ENCODE results near the gene LIPT1. TPM values are rescaled to one million over a fixed set of nuclear protein-coding genes. Genes with fewer than 3 reads are reported as not detected.

Gene LIPT1
- 10 to 100 TPM in 1 of 4 donors, 1 to 10 TPM in 3; 3.6 to 10.9 (median 5.8) TPM for total RNA-seq

- TF ChIP-seq, protein P1, sequence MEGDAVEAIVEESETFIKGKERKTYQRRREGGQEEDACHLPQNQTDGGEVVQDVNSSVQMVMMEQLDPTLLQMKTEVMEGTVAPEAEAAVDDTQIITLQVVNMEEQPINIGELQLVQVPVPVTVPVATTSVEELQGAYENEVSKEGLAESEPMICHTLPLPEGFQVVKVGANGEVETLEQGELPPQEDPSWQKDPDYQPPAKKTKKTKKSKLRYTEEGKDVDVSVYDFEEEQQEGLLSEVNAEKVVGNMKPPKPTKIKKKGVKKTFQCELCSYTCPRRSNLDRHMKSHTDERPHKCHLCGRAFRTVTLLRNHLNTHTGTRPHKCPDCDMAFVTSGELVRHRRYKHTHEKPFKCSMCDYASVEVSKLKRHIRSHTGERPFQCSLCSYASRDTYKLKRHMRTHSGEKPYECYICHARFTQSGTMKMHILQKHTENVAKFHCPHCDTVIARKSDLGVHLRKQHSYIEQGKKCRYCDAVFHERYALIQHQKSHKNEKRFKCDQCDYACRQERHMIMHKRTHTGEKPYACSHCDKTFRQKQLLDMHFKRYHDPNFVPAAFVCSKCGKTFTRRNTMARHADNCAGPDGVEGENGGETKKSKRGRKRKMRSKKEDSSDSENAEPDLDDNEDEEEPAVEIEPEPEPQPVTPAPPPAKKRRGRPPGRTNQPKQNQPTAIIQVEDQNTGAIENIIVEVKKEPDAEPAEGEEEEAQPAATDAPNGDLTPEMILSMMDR (IDR thresholded peaks at IDR 0.05; ENCODE audit: low read depth): no peak
These were observed at the start of gene LIPT1, which contains the start of gene TSGA10 for GRCh38 chr2:99154643-99155536. TSS of gene LIPT1 (plus strand) at chr2:99154967. CDS start at chr2:99161958, 6,991 bp downstream. TSS of gene TSGA10 (minus strand) at chr2:99154942. CDS start at chr2:99109439, 45,503 bp downstream.

GRCh38 chr2:99106913-99107312, 47.9 kb upstream of the LIPT1 start:
- TF ChIP-seq, protein P1 (IDR thresholded peaks at IDR 0.05; ENCODE audit: low read depth): no peak

DNA sequence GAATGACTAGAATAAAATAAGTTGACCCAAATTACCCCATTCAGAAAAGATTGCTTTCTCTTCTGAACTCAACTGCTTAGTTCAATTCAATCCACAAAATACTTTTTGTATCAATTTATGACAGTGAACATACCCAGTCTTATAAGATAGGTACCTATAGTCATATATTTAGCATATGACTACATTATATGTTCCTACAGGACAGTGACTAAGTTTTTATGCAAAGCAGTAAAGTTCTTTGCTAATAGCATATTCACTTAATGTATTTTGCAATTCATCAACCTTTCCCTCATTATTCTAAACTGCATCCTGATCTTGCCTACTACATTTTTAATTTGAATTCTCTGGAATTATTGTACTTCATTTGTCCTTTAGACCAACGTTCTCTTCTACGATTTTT, 43.5 kb upstream of the LIPT1 start:
- TF ChIP-seq, protein P1 (IDR thresholded peaks at IDR 0.05; ENCODE audit: low read depth): no peak

DNA sequence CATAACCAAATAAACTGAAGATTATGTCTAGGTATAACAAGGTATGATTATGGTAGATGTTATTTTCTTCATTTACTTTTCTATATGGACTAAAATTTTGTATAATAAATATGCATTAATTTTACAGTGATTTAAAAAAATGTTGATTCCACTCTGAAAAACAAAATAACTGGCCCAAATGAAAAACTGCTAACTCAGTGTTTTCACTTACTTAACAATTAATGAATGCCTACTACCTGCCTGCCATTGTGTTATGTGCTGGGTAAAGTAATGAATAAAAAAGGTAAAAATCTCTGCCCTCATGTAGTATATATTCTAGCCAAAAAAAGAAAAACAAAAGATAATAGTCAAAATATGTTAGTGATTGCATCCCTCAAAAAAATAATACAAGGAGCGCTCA, 42.8 kb upstream of the LIPT1 start:
- TF ChIP-seq, protein P1 (IDR thresholded peaks at IDR 0.05; ENCODE audit: low read depth): no peak

GRCh38 chr2:99112617-99113016, 42.1 kb upstream of the LIPT1 start:
- TF ChIP-seq, protein P1 (IDR thresholded peaks at IDR 0.05; ENCODE audit: low read depth): no peak

- TF ChIP-seq, protein P1 (IDR thresholded peaks at IDR 0.05; ENCODE audit: low read depth): no peak
These were observed 26.8 kb upstream of the LIPT1 start for GRCh38 chr2:99127981-99128380.

DNA sequence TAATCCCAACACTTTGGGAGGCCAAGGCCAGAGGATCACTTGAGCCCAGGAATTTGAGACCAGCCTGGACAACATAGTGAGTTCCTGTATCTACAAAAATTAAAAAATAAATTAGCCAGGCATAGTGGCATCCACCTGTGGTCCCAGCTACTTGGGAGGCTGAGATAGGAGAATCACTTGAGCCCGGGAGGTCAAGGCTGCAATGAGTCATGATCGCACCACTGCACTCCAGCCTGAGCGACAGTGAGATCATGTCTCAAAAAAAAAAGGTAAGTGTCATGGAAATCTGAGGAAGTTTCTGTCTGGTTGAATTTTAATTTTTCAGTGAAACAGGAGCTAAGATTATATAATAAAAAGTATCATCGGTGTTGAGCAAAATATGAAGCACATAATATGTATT, 15.8 kb upstream of the LIPT1 start:
- TF ChIP-seq, protein P1 (IDR thresholded peaks at IDR 0.05; ENCODE audit: low read depth): no peak

Data from subcutaneous adipose tissue (tissue), 4 donors.